B cell (primary cell): ENCODE results near the gene SLU7. TPM values are rescaled to one million over a fixed set of nuclear protein-coding genes. Genes with fewer than 3 reads are reported as not detected.

Experiments
- ATAC-seq: fragments of 200-7000 bp; cut with Tn5 transposase; one replicate; pipeline ENCODE4 v1.10.0; 2021; ENCODE audit warnings: low read depth, mild to moderate bottlenecking, moderate number of reproducible peaks, moderate library complexity
- CTCF ChIA-PET: fragments of 350-600 bp; sonication (Branson Sonifier 250); formaldehyde crosslinking; loops from one replicate; lab custom pipeline; 2021; ENCODE audit warnings: antibody characterized with exemption, inconsistent platforms; lab: Charles Lee
- POLR2A ChIA-PET: fragments of 350-600 bp; sonication (Branson Sonifier 250); formaldehyde crosslinking; loops from one replicate; lab custom pipeline; 2021; ENCODE audit warnings: antibody characterized with exemption; lab: Charles Lee
- DNase-seq: peaks from one replicate; pipeline ENCODE4 v3.0.0; 2013
- H2AFZ ChIP-seq: 2 replicates; pipeline ENCODE4 v1.6.1; 2012; ENCODE audit warnings: mild to moderate bottlenecking, low read depth, low read length; ENCODE audit not compliant: insufficient read depth, poor library complexity, severe bottlenecking
- H3K27ac ChIP-seq, 2 donors: 1 replicate in 1 of 2; 2 replicates in 1 of 2; pipeline ENCODE4 v1.5.1; 2012 to 2013; ENCODE audit warnings: low read length in 2 of 2, mild to moderate bottlenecking in 2 of 2, moderate library complexity in 1 of 2
- H3K27me3 ChIP-seq, 4 experiments: fragments of 200-600 bp in 1 of 4; sonication (generic) in 1 of 4; replicated peaks in 1 of 4; 1 replicate in 2 of 4; 2 replicates in 2 of 4; pipeline versions ENCODE4 v1.6.1 to v1.7.0; 2013 to 2016; ENCODE audit warnings: low read length in 3 of 4, mild to moderate bottlenecking in 2 of 4, mixed read lengths in 1 of 4, moderate library complexity in 1 of 4; ENCODE audit not compliant: insufficient read depth in 4 of 4, control insufficient read depth in 3 of 4; ENCODE audit errors: control extremely low read depth in 1 of 4
- H3K36me3 ChIP-seq, 2 experiments: replicated peaks in 1 of 2; 1 replicate in 1 of 2; 2 replicates in 1 of 2; pipeline versions ENCODE4 v1.6.1 to v1.7.1; 2013; ENCODE audit warnings: low read length in 1 of 2; ENCODE audit not compliant: insufficient read depth in 2 of 2, control insufficient read depth in 1 of 2; ENCODE audit errors: control extremely low read depth in 1 of 2, extremely low read depth in 1 of 2
- H3K4me1 ChIP-seq, 2 donors: fragments of 200-600 bp in 1 of 2; sonication (generic) in 1 of 2; 1 replicate in 1 of 2; 2 replicates in 1 of 2; pipeline versions ENCODE4 v1.5.1 to v1.6.1; 2013 to 2017; ENCODE audit warnings: low read length in 2 of 2; ENCODE audit not compliant: control insufficient read depth in 2 of 2, insufficient read depth in 2 of 2
- H3K4me2 ChIP-seq: replicated peaks from 2 replicates; pipeline ENCODE3; 2012; ENCODE audit warnings: mild to moderate bottlenecking, low read depth, low read length; ENCODE audit not compliant: poor library complexity, severe bottlenecking
- H3K4me3 ChIP-seq, 5 experiments: fragments of 200-600 bp in 1 of 5; sonication (generic) in 1 of 5; 1 replicate in 3 of 5; 2 replicates in 2 of 5; pipeline versions ENCODE4 v1.5.1 to v1.7.0; 2011 to 2016; ENCODE audit warnings: low read length in 4 of 5, mild to moderate bottlenecking in 4 of 5, low read depth in 2 of 5, control low read depth in 1 of 5, moderate library complexity in 1 of 5; ENCODE audit not compliant: insufficient read depth in 1 of 5; ENCODE audit errors: control extremely low read depth in 1 of 5, extremely low read depth in 1 of 5
- H3K79me2 ChIP-seq: fragments of 200-600 bp; sonication (generic); one replicate; pipeline ENCODE4 v1.6.0; 2016; ENCODE audit warnings: low read length; ENCODE audit not compliant: control insufficient read depth, insufficient read depth
- H3K9ac ChIP-seq: fragments of 200-600 bp; sonication (generic); 2 replicates; pipeline ENCODE4 v1.6.1; 2017; ENCODE audit warnings: mild to moderate bottlenecking, low read length, moderate library complexity
- H3K9me3 ChIP-seq, 3 donors: one replicate each; pipeline versions ENCODE4 v1.6.1 to v1.7.1; 2013; ENCODE audit warnings: low read length in 2 of 3; ENCODE audit not compliant: control insufficient read depth in 2 of 3, insufficient read depth in 1 of 3; ENCODE audit errors: control extremely low read depth in 1 of 3
- H4K20me1 ChIP-seq: 2 replicates; pipeline ENCODE4 v1.6.0; 2012; ENCODE audit warnings: mild to moderate bottlenecking, low read length; ENCODE audit not compliant: insufficient read depth, control insufficient read depth, poor library complexity, severe bottlenecking
- H3K27ac Mint-ChIP-seq: one replicate; pipeline ENCODE4 v1.8.0; 2021; ENCODE audit warnings: mixed read lengths
- H3K27me3 Mint-ChIP-seq: one replicate; pipeline ENCODE4 v1.8.0; 2021; ENCODE audit warnings: mixed read lengths
- H3K4me1 Mint-ChIP-seq: one replicate; pipeline ENCODE4 v1.8.0; 2021; ENCODE audit warnings: mixed read lengths
- H3K4me3 Mint-ChIP-seq: one replicate; pipeline ENCODE4 v1.8.0; 2021; ENCODE audit warnings: mixed read lengths
- H3K9me3 Mint-ChIP-seq: one replicate; pipeline ENCODE4 v1.8.0; 2022; ENCODE audit warnings: mixed read lengths; ENCODE audit not compliant: insufficient read depth
- EZH2 ChIP-seq: IDR thresholded peaks from 2 replicates; pipeline ENCODE4 v1.6.1; 2012; ENCODE audit warnings: borderline replicate concordance, low read depth, mild to moderate bottlenecking, moderate library complexity, low read length; ENCODE audit not compliant: insufficient read depth, poor library complexity, severe bottlenecking
- WGBS: methylation state at CpG from one replicate; pipeline ENCODE4 v1.1.5; 2013; ENCODE audit warnings: missing lambda C conversion rate; ENCODE audit not compliant: insufficient coverage; 5-methylcytosine and 5-hydroxymethylcytosine counted together
- intact Hi-C: fragments of 100-400 bp; cut with micrococcal nuclease; formaldehyde crosslinking; loops from one replicate; pipeline ENCODE4 v1.10.0; 2022
- polyA plus RNA-seq: library from polyadenylated mRNA; depleted of rRNA; stranded (reverse); fragments of >200 nt; gene quantifications from 2 replicates; pipeline ENCODE4 v1.2.3, GENCODE V29; 2012
- total RNA-seq, 2 donors: library from RNA; stranded (reverse); fragments of 120-200 nt in 1 of 2; gene quantifications; 1 replicate in 1 of 2; 2 replicates in 1 of 2; pipeline versions ENCODE4 v1.2.3 to v1.2.4, GENCODE V29; 2013 to 2022
- TF ChIP-seq, protein P1 (sequence below): fragments of 200-600 bp; IDR thresholded peaks from one replicate; pipeline ENCODE4 v1.8.0; 2022; ENCODE audit warnings: antibody characterized with exemption, mild to moderate bottlenecking

SLU7 gene
- total and polyA plus RNA-seq, 2 donors (not counting 1 experiment from before 2014, with no cell fraction given) = 30.8 to 68.3 TPM

DNA sequence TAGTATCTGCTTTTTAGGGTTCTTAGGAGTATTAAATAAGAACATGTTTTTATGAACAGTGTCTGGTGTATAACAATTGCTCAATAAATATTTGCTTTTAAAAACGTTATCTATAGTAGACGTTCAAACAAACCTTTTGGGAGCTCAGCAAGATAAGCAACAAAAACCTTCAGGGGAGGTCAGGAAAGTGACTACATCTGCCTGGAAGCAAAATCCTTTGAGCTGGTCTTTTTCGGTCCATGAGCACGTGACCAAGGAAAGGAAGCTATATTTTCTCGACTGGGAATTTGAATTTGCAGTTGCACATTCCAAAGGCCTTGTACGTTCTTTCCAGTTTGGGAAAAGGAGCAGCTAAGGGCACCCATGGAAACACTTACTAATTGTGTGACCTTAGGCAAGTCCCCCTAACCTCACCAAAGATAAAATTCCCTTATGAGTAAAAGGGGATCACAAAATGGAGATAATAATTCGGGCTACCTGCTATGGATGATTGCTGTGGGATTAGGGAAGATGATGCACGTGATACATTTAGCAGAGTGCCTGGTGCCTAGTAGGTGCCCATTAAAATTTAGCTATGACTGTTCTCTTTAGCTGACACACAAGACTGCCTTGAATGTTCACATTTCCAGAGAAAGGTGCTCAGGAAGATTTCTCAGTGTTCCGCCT, 48.1 kb upstream of the SLU7 start:
- peak overlapping the region; percentile 93 for H3K27ac Mint-ChIP-seq
- H3K9me3 ChIP-seq = no peaks in the 10 kb centered on the region
- no peaks in the 10 kb centered on the region for H3K27me3 Mint-ChIP-seq
- no peaks in the 10 kb centered on the region for H3K9me3 Mint-ChIP-seq
- DNase-seq = peak; percentile 19
- peak overlapping the region; percentile 93 for H3K4me3 Mint-ChIP-seq
- peaks cover 47 to 55% of the 10 kb centered on the region in 2 donors for H3K4me1 ChIP-seq
- peaks cover 62% of the 10 kb centered on the region for H3K4me1 Mint-ChIP-seq
- no peaks in the 10 kb centered on the region for H4K20me1 ChIP-seq
- H3K36me3 ChIP-seq = no peaks in the 10 kb centered on the region
- no peak for ATAC-seq
- H3K79me2 ChIP-seq = peaks cover 16% of the 10 kb centered on the region
- H3K4me3 ChIP-seq = peak overlapping the region; percentile 24 to 58 (median 40)
- H2AFZ ChIP-seq = peak overlapping the region; percentile 53
- ChIA-PET POLR2A (interaction anchor here (0.8 to 1.4 kb wide), 3 partner anchors 27 to 48 kb away, joined by 3 to 5 read pairs (median 5); partner anchors contain the start of gene SLU7), CTCF (interaction anchor here (1.1 to 5.9 kb wide), 8 partner anchors 8 to 47 kb away, joined by 3 to 89 read pairs (median 6); partner anchors contain the start of gene SLU7)
- intact Hi-C loops = loop anchor here (2.0 kb wide), 1 partner anchor 42 kb away; no protein-coding TSS in a partner anchor
- peak overlapping the region; percentile 78 for H3K4me2 ChIP-seq
- no peak for TF ChIP-seq EZH2
- TF ChIP-seq, protein P1, sequence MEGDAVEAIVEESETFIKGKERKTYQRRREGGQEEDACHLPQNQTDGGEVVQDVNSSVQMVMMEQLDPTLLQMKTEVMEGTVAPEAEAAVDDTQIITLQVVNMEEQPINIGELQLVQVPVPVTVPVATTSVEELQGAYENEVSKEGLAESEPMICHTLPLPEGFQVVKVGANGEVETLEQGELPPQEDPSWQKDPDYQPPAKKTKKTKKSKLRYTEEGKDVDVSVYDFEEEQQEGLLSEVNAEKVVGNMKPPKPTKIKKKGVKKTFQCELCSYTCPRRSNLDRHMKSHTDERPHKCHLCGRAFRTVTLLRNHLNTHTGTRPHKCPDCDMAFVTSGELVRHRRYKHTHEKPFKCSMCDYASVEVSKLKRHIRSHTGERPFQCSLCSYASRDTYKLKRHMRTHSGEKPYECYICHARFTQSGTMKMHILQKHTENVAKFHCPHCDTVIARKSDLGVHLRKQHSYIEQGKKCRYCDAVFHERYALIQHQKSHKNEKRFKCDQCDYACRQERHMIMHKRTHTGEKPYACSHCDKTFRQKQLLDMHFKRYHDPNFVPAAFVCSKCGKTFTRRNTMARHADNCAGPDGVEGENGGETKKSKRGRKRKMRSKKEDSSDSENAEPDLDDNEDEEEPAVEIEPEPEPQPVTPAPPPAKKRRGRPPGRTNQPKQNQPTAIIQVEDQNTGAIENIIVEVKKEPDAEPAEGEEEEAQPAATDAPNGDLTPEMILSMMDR = no peak
- H3K27ac ChIP-seq = peak overlapping the region in 1 of 2 donors; percentile 60
- H3K9ac ChIP-seq = peak overlapping the region; percentile 62
- peaks cover 0 to 32% (median 0%) of the 10 kb centered on the region in 4 experiments for H3K27me3 ChIP-seq
- WGBS = 16% methylated on average over 8 of the region's 9 CpGs

DNA sequence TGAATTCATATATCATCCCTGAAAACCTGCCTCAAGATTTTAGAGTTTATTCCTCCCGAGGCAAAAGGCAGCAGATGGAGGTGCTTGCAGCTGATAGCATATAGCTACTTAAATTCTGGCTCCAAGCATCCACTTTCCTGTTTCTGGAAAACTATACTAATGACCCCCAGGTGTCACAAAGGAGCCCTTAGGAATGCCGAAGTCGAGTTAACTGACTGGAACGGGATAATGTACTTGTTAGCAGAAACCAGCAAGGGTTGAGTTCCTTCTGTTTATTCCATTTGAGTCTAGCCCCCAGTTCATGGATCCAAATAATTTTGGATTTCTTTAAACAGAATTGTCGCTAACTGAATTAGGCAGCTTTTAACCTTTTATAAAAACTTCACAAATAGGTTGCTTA, 47.2 kb upstream of the SLU7 start:
- H3K4me3 ChIP-seq = no peak overlapping the region
- Mint-ChIP-seq H3K4me1 (peaks cover 55% of the 10 kb centered on the region), H3K27ac (no peak overlapping the region), H3K9me3 (no peaks in the 10 kb centered on the region), H3K27me3 (no peaks in the 10 kb centered on the region), H3K4me3 (no peak overlapping the region)
- TF ChIP-seq, protein P1 = no peak
- TF ChIP-seq EZH2 = no peak
- WGBS = 100% methylated on average over 3 of the region's 5 CpGs
- peaks cover 42 to 49% of the 10 kb centered on the region in 2 donors for H3K4me1 ChIP-seq
- H3K9ac ChIP-seq = no peak overlapping the region
- H4K20me1 ChIP-seq = no peaks in the 10 kb centered on the region
- no peak overlapping the region for H3K27ac ChIP-seq
- ATAC-seq = no peak
- H3K36me3 ChIP-seq = no peaks in the 10 kb centered on the region
- peaks cover 0 to 32% (median 0%) of the 10 kb centered on the region in 4 experiments for H3K27me3 ChIP-seq
- ChIA-PET CTCF (interaction anchor here (1.5 to 5.9 kb wide), 4 partner anchors 27 to 46 kb away, joined by 3 to 89 read pairs (median 5); partner anchors contain the start of gene SLU7), POLR2A (interaction anchor here (1.0 kb wide), 1 partner anchor 28 kb away, joined by 5 read pairs; no protein-coding TSS in a partner anchor)
- intact Hi-C loops = loop anchor here (2.0 kb wide), 1 partner anchor 43 kb away; no protein-coding TSS in a partner anchor
- no peak overlapping the region for H3K4me2 ChIP-seq
- no peak for DNase-seq
- H3K9me3 ChIP-seq = no peaks in the 10 kb centered on the region
- peaks cover 16% of the 10 kb centered on the region for H3K79me2 ChIP-seq
- no peak overlapping the region for H2AFZ ChIP-seq
